HepG2 (cell line): ENCODE results near the gene PIGZ. TPM values are rescaled to one million over a fixed set of nuclear protein-coding genes. Genes with fewer than 3 reads are reported as not detected.

Experiments
- BRD4 ChIP-seq: sonication (generic); formaldehyde crosslinking; IDR thresholded peaks from 2 replicates; pipeline ENCODE4 v1.4.0; 2020; ENCODE audit warnings: missing genetic modification reagents
- GMEB1 ChIP-seq: sonication (generic); formaldehyde crosslinking; IDR thresholded peaks from 2 replicates; pipeline ENCODE4 v1.5.1; 2020; ENCODE audit warnings: missing genetic modification reagents, mild to moderate bottlenecking, borderline replicate concordance
- MAF1 ChIP-seq: sonication (generic); formaldehyde crosslinking; IDR thresholded peaks from 2 replicates; pipeline ENCODE4 v1.5.0; 2020; ENCODE audit warnings: missing genetic modification reagents, borderline replicate concordance
- MLX ChIP-seq: IDR thresholded peaks from 2 replicates; pipeline ENCODE4 v1.6.1; 2016
- NAIF1 ChIP-seq: sonication (generic); formaldehyde crosslinking; IDR thresholded peaks from 2 replicates; pipeline ENCODE4 v1.5.0; 2020; ENCODE audit warnings: mild to moderate bottlenecking, missing genetic modification reagents, borderline replicate concordance
- PAX8 ChIP-seq: sonication (generic); formaldehyde crosslinking; IDR thresholded peaks from 2 replicates; pipeline ENCODE4 v1.8.0; 2022; ENCODE audit warnings: mild to moderate bottlenecking, missing genetic modification reagents, borderline replicate concordance
- RCOR2 ChIP-seq: IDR thresholded peaks from 2 replicates; pipeline ENCODE4 v1.6.1; 2016; ENCODE audit warnings: missing biosample characterization, missing genetic modification reagents
- RFX1 ChIP-seq: fragments of 450-650 bp; IDR thresholded peaks from 2 replicates; pipeline ENCODE4 v1.6.1; 2017
- ZBTB37 ChIP-seq: sonication (generic); formaldehyde crosslinking; IDR thresholded peaks from 2 replicates; pipeline ENCODE4 v1.4.0; 2020; ENCODE audit warnings: mild to moderate bottlenecking, missing genetic modification reagents
- ZBTB39 ChIP-seq: sonication (generic); formaldehyde crosslinking; IDR thresholded peaks from 2 replicates; pipeline ENCODE4 v1.5.0; 2020; ENCODE audit warnings: missing genetic modification reagents
- ZBTB44 ChIP-seq: sonication (generic); formaldehyde crosslinking; IDR thresholded peaks from 2 replicates; pipeline ENCODE4 v1.4.0; 2020; ENCODE audit warnings: missing genetic modification reagents
- ZC3H4 ChIP-seq: sonication (generic); formaldehyde crosslinking; IDR thresholded peaks from 2 replicates; pipeline ENCODE4 v1.4.0; 2020; ENCODE audit warnings: missing genetic modification reagents, borderline replicate concordance
- ZNF24 ChIP-seq: fragments of 450-650 bp; IDR thresholded peaks from 2 replicates; pipeline ENCODE4 v1.6.1; 2017; ENCODE audit warnings: antibody characterized with exemption, mild to moderate bottlenecking
- ZNF331 ChIP-seq: sonication (generic); formaldehyde crosslinking; IDR thresholded peaks from 2 replicates; pipeline ENCODE4 v1.4.0; 2020; ENCODE audit warnings: missing genetic modification reagents
- polyA plus RNA-seq, 8 experiments: library from polyadenylated mRNA; depleted of rRNA in 3 of 8; stranded (reverse) in 7 of 8; unstranded in 1 of 8; fragments of >200 nt; fragmentation: Illumina TruSeq in 4 of 8; extraction: Trizol in 4 of 8; gene quantifications; 2 replicates each; pipeline versions ENCODE4 v1.2.1 to v1.2.3, GENCODE V29; 2011 to 2016; ENCODE audit warnings: low read depth in 4 of 8, missing spikeins in 1 of 8, mixed read lengths in 1 of 8; ENCODE audit not compliant: insufficient read depth in 1 of 8
- total RNA-seq, 5 experiments: library from RNA; depleted of rRNA; stranded (reverse); fragments of >200 nt; fragmentation: Illumina TruSeq; extraction: Trizol; gene quantifications; 2 replicates each; pipeline ENCODE4 v1.2.3, GENCODE V29; 2016; ENCODE audit warnings: low read depth in 1 of 5
- TF ChIP-seq, protein P1 (sequence below): sonication (generic); formaldehyde crosslinking; conservative IDR thresholded peaks from 2 replicates; pipeline ENCODE4 v1.4.0; 2020; ENCODE audit warnings: missing genetic modification reagents
- TF ChIP-seq, protein P2 (sequence below): sonication (generic); formaldehyde crosslinking; IDR thresholded peaks from 2 replicates; pipeline ENCODE4 v1.8.1; 2023; ENCODE audit warnings: missing genetic modification reagents, mild to moderate bottlenecking, borderline replicate concordance
- TF ChIP-seq, protein P3 (sequence below): sonication (generic); formaldehyde crosslinking; IDR thresholded peaks from 2 replicates; pipeline ENCODE4 v1.4.0; 2020; ENCODE audit warnings: missing genetic modification reagents

Gene PIGZ
- total and polyA plus RNA-seq, 2 of the 13 experiments (the other 11 are each of a cell fraction or from before 2014, with no cell fraction given), result 4.7 to 60.5 TPM

- TF ChIP-seq, protein P1, sequence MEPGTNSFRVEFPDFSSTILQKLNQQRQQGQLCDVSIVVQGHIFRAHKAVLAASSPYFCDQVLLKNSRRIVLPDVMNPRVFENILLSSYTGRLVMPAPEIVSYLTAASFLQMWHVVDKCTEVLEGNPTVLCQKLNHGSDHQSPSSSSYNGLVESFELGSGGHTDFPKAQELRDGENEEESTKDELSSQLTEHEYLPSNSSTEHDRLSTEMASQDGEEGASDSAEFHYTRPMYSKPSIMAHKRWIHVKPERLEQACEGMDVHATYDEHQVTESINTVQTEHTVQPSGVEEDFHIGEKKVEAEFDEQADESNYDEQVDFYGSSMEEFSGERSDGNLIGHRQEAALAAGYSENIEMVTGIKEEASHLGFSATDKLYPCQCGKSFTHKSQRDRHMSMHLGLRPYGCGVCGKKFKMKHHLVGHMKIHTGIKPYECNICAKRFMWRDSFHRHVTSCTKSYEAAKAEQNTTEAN (CRISPR knock-in tag), result no peak; the same call in 1 of the 2 replicates
- TF ChIP-seq GMEB1 (peak; percentile 97), ZNF24 (no peak), ZC3H4 (CRISPR knock-in tag) (0 out of 2 replicates have a peak, but pooled peaks have one; percentile 71), BRD4 (peak; percentile 74; the same call in 1 of the 2 replicates), PAX8 (CRISPR knock-in tag) (no peak), MLX (peak; percentile 58; the same call in 1 of the 2 replicates), ZBTB37 (CRISPR knock-in tag) (no peak), ZBTB44 (CRISPR knock-in tag) (peak; percentile 50; the same call in 1 of the 2 replicates), RFX1 (no peak), RCOR2 (CRISPR knock-in tag) (no peak), ZNF331 (CRISPR knock-in tag) (peak; percentile 88; the same call in 1 of the 2 replicates), MAF1 (CRISPR knock-in tag) (no peak), NAIF1 (CRISPR knock-in tag) (peak; percentile 48; the same call in 1 of the 2 replicates), ZBTB39 (CRISPR knock-in tag) (peak; percentile 74)
- TF ChIP-seq, protein P2, sequence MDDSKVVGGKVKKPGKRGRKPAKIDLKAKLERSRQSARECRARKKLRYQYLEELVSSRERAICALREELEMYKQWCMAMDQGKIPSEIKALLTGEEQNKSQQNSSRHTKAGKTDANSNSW (CRISPR knock-in tag), result peak; percentile 67; the same call in 1 of the 2 replicates
- TF ChIP-seq, protein P3, sequence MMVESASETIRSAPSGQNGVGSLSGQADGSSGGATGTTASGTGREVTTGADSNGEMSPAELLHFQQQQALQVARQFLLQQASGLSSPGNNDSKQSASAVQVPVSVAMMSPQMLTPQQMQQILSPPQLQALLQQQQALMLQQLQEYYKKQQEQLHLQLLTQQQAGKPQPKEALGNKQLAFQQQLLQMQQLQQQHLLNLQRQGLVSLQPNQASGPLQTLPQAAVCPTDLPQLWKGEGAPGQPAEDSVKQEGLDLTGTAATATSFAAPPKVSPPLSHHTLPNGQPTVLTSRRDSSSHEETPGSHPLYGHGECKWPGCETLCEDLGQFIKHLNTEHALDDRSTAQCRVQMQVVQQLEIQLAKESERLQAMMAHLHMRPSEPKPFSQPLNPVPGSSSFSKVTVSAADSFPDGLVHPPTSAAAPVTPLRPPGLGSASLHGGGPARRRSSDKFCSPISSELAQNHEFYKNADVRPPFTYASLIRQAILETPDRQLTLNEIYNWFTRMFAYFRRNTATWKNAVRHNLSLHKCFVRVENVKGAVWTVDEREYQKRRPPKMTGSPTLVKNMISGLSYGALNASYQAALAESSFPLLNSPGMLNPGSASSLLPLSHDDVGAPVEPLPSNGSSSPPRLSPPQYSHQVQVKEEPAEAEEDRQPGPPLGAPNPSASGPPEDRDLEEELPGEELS (CRISPR knock-in tag), result peak; percentile 55; the same call in 1 of the 2 replicates
These were observed 26.3 kb downstream of the PIGZ start, which contains the start of gene NCBP2 (continued) for GRCh38 chr3:196942226-196942914.
